Measurements from ENCODE around the gene TSPAN9.

- TF ChIP-seq SPI1 (IDR thresholded peaks at IDR 0.05; ENCODE audit: borderline replicate concordance, low read depth): no peak
- TF ChIP-seq CTCF (IDR thresholded peaks at IDR 0.05; ENCODE audit: insufficient read depth, low read length): no peak
- no peak for TF ChIP-seq POLR2AphosphoS5 (IDR thresholded peaks at IDR 0.05; ENCODE audit: low read depth)
These were observed 230.2 kb downstream of the TSPAN9 start for GRCh38 chr12:3307389-3307788.
